RWPE2 (cell line): ENCODE results near the gene AFG3L2.

ENCODE experiments used
- ATAC-seq: fragments of 200-7000 bp; cut with Tn5 transposase; 3 replicates; pipeline ENCODE4 v1.9.1; 2021; ENCODE audit warnings: low read depth
- DNase-seq: peaks from one replicate; pipeline ENCODE4 v3.0.0-alpha.2; 2020; ENCODE audit warnings: low spot score
- H3K27ac ChIP-seq: fragments of 450-650 bp; 2 replicates; pipeline ENCODE4 v1.5.1; 2017; ENCODE audit warnings: mild to moderate bottlenecking; ENCODE audit not compliant: poor library complexity, severe bottlenecking
- H3K27me3 ChIP-seq: fragments of 250-450 bp; sonication (Bioruptor Pico); 2 replicates; pipeline ENCODE4 v1.5.1; 2021; ENCODE audit warnings: mild to moderate bottlenecking, moderate library complexity; ENCODE audit not compliant: insufficient read depth, poor library complexity, severe bottlenecking
- H3K36me3 ChIP-seq: fragments of 250-450 bp; sonication (Bioruptor Pico); 2 replicates; pipeline ENCODE4 v1.5.1; 2020; ENCODE audit warnings: low read depth, mild to moderate bottlenecking, moderate library complexity
- H3K4me1 ChIP-seq: fragments of 250-450 bp; sonication (Bioruptor Pico); 2 replicates; pipeline ENCODE4 v1.5.1; 2021; ENCODE audit warnings: mild to moderate bottlenecking, moderate library complexity; ENCODE audit not compliant: insufficient read depth, poor library complexity, severe bottlenecking
- H3K4me3 ChIP-seq: fragments of 250-450 bp; sonication (Bioruptor Pico); 2 replicates; pipeline ENCODE4 v1.5.1; 2021; ENCODE audit warnings: mild to moderate bottlenecking, moderate library complexity; ENCODE audit not compliant: severe bottlenecking
- H3K9me3 ChIP-seq: fragments of 250-450 bp; sonication (Bioruptor Pico); 2 replicates; pipeline ENCODE4 v1.5.1; 2021; ENCODE audit warnings: mild to moderate bottlenecking, moderate library complexity; ENCODE audit not compliant: severe bottlenecking
- TF ChIP-seq, protein P1 (sequence below): fragments of 450-650 bp; IDR thresholded peaks from one replicate; pipeline ENCODE4 v1.5.1; 2017; ENCODE audit warnings: mild to moderate bottlenecking, moderate library complexity; ENCODE audit not compliant: poor library complexity, severe bottlenecking

AFG3L2 gene

DNA sequence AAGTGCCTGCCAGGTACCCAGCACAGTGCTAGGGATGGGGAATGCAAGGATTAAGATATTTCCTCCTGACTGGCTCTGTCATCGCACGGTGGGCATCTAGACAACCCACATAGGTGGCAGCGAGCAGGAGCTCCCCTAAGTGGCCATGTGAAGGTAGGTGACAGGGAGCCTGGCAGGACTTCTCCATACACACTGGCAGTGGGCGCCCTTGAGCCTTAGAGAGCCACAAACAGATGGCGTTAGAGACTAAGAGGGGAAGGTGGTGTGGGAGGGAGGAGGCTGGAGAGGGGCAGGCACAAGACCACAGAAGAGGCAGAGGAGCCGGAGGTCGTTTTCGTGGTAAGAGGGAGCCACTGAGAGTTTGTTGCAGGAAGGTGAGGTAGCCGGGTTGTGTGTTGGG lies 45.9 kb upstream of the AFG3L2 start:
- H3K9me3 ChIP-seq: no peaks in the 10 kb centered on the region
- no peak overlapping the region for H3K27ac ChIP-seq
- no peak overlapping the region for H3K4me3 ChIP-seq
- ATAC-seq: no peak
- no peak for DNase-seq
- no peaks in the 10 kb centered on the region for H3K4me1 ChIP-seq
- 0 out of 2 replicates have a peak, but pooled peaks cover 3% of the 10 kb centered on the region for H3K36me3 ChIP-seq
- no peaks in the 10 kb centered on the region for H3K27me3 ChIP-seq
- TF ChIP-seq, protein P1, sequence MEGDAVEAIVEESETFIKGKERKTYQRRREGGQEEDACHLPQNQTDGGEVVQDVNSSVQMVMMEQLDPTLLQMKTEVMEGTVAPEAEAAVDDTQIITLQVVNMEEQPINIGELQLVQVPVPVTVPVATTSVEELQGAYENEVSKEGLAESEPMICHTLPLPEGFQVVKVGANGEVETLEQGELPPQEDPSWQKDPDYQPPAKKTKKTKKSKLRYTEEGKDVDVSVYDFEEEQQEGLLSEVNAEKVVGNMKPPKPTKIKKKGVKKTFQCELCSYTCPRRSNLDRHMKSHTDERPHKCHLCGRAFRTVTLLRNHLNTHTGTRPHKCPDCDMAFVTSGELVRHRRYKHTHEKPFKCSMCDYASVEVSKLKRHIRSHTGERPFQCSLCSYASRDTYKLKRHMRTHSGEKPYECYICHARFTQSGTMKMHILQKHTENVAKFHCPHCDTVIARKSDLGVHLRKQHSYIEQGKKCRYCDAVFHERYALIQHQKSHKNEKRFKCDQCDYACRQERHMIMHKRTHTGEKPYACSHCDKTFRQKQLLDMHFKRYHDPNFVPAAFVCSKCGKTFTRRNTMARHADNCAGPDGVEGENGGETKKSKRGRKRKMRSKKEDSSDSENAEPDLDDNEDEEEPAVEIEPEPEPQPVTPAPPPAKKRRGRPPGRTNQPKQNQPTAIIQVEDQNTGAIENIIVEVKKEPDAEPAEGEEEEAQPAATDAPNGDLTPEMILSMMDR: peak; percentile 17

DNA sequence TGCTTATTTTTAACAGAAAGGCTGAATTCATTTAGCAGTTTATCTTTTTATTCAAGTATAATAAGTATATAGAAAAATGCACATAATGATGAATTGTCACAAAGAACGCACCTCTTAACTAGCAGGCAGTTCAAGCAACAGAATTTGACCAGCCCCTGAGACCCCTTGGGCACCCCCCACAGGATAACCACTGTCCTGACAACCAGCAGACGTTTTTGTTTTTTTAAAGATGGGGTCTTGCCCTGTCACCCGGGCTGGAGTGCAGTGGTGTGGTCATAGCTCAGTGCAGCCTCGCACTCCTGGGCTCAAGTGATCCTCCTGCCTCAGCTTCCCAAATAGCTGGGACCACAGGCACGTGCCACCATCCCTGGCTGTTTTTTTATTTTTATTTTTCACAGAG lies 44.7 kb upstream of the AFG3L2 start:
- Histone ChIP-seq H3K9me3 (no peaks in the 10 kb centered on the region), H3K27me3 (no peaks in the 10 kb centered on the region), H3K4me3 (no peak overlapping the region), H3K36me3 (no peaks in the 10 kb centered on the region), H3K4me1 (no peaks in the 10 kb centered on the region), H3K27ac (no peak overlapping the region)
- DNase-seq: no peak
- no peak for ATAC-seq
- TF ChIP-seq, protein P1: no peak

DNA sequence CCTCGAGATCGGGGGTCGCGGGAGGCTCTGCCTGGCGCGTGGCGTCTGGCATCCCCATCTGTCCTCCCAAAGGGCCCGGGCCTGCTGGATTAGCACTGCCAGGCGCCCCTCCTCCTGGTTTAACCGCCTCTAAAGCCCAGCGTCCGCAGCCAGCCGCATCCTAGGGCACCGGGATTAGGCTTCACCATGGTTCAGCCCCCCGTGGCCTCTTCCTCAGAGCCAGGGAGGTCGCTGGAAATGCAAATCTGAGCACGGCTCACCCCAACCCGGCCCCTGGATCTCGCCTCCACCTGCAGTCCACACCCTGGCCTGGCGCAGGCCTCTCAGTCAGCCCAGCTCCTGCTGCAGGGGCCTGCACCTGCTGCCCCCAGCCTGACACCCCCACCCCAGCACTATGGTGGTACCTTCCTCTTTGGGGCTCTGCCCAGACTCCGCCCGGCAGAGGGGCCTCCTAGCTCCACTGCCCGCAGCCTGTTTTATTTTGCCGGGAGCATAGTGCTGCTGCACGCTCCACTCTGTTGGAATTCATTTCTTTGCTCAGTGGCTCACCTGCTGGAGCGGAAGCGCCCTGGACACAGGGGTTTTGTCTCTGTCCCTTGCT lies 43.9 kb upstream of the AFG3L2 start:
- no peak for DNase-seq
- no peaks in the 10 kb centered on the region for H3K27me3 ChIP-seq
- no peak for ATAC-seq
- no peaks in the 10 kb centered on the region for H3K36me3 ChIP-seq
- H3K9me3 ChIP-seq: no peaks in the 10 kb centered on the region
- no peak overlapping the region for H3K4me3 ChIP-seq
- no peak overlapping the region for H3K27ac ChIP-seq
- no peaks in the 10 kb centered on the region for H3K4me1 ChIP-seq
- TF ChIP-seq, protein P1: no peak

DNA sequence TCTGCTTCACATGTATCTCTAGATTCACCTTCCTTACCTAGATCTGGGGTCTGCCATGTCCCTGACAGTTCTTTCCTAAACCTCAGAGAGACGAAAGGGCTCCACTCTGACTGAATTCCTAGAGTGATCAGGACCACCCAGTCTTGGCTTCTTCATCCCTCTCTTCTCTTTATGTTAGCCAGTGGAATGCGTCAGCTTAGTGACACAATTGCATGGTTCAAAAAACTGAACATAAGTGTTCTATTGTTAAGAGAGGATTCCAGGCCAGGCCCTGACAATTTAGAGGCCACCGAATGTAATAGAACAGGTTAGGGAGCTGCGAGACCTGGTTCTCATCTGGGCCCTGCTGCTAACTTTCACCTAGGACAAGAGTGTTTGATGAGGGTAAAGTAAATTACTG lies 40.7 kb upstream of the AFG3L2 start:
- H3K27ac ChIP-seq: no peak overlapping the region
- H3K27me3 ChIP-seq: no peaks in the 10 kb centered on the region
- H3K9me3 ChIP-seq: no peaks in the 10 kb centered on the region
- H3K36me3 ChIP-seq: 0 out of 2 replicates have a peak, but pooled peaks cover 3% of the 10 kb centered on the region
- TF ChIP-seq, protein P1: no peak
- ATAC-seq (no peak), DNase-seq (no peak)
- no peak overlapping the region for H3K4me3 ChIP-seq
- H3K4me1 ChIP-seq: no peaks in the 10 kb centered on the region

DNA sequence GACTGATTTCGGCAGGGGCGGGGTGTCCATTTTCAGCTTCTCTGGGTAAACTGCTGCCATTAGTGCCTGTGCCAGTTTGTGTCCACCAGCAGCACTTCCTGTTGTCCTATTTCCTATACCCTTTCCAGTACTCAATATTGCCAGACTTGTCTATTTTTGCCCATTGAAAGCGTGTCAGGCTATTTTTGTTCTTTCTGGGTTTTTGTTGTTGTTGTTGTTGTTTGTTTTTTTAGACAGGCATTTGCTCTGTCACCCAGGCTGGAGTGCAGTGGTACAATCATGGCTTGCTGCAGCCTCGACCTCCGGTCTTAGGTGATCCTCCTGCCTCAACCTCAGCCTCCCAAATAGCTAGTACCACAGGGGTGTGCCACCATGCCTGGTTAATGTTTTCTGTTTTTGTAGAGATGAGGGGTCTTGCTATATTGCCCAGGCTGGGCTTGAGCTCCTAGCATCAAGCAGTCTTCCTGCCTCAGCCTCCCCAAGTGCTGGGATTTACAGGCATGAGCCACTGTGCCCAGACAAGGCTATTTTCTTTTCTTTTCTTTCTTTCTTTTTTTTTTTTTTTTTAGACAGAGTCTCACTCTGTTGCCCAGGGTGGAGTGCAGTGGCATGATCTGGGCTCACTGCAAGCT lies 39.2 kb upstream of the AFG3L2 start:
- H3K4me1 ChIP-seq: no peaks in the 10 kb centered on the region
- H3K27me3 ChIP-seq: no peaks in the 10 kb centered on the region
- ATAC-seq: no peak
- no peaks in the 10 kb centered on the region for H3K9me3 ChIP-seq
- TF ChIP-seq, protein P1: no peak
- H3K27ac ChIP-seq: no peak overlapping the region
- H3K4me3 ChIP-seq: no peak overlapping the region
- no peak for DNase-seq
- H3K36me3 ChIP-seq: 0 out of 2 replicates have a peak, but pooled peaks cover 3% of the 10 kb centered on the region
